Right lobe of liver (tissue), 4 donors: ENCODE data around the gene EPB41.

Experiments used
- POLR2A ChIP-seq: fragments of 450-650 bp; IDR thresholded peaks from one replicate; pipeline ENCODE4 v1.6.1; 2017; ENCODE audit warnings: antibody characterized with exemption, mild to moderate bottlenecking
- TF ChIP-seq, protein P1 (sequence below), 4 donors: fragments of 200-600 bp in 3 of 4; fragments of 450-650 bp in 1 of 4; IDR thresholded peaks; one replicate each; pipeline versions ENCODE4 v1.5.1 to v1.8.0; 2016 to 2022; ENCODE audit warnings: antibody characterized with exemption in 4 of 4, mild to moderate bottlenecking in 2 of 4
- donor health status: DM: no; HTN: no; CAD: no.
- donor health status: DM: no; HTN: no; CAD: no.
- donor health status: DM: no; HTN: yes; CAD: no.

DNA sequence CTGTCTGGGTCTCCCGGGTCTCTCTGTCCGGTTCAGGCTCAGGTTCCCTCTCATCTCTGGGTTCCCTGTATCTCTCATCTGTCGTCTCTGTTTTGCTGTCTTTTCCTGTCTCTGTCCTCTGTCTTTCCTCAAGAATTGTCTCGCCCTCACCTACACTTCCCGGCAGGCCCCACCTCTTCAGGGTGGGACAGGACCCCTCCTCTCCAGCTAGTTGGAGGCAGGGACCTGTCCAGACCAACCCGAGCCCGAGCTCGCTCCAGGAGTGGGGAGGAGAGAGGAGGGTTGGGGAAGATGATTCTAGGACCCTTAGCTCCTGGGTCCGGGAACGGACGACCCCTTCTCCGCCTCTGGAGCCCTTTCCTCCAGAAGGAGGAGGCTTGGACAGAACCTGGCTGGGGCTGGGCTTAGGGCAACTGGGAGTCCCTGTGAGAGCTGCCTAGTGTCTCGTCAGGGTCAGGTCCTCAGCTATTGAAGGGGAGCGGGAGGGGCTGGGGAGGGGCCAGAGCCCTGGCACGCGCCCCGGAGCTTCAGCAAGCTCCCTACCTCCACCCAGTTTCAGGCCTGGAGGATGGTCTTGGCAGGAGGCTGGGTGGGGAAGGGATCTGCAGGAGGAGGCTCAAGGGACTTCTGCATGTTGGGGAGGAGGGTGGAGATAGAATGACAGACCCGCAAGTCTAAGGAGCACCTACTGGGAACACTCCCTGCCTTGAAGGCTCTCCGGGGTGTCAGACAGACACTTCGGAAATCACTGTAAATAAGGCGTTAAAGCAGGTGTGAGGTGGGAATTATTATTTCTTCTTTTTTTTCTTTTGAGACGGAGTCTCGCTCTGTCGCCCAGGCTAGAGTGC, 26.3 kb upstream of the EPB41 start:
- TF ChIP-seq, protein P1, sequence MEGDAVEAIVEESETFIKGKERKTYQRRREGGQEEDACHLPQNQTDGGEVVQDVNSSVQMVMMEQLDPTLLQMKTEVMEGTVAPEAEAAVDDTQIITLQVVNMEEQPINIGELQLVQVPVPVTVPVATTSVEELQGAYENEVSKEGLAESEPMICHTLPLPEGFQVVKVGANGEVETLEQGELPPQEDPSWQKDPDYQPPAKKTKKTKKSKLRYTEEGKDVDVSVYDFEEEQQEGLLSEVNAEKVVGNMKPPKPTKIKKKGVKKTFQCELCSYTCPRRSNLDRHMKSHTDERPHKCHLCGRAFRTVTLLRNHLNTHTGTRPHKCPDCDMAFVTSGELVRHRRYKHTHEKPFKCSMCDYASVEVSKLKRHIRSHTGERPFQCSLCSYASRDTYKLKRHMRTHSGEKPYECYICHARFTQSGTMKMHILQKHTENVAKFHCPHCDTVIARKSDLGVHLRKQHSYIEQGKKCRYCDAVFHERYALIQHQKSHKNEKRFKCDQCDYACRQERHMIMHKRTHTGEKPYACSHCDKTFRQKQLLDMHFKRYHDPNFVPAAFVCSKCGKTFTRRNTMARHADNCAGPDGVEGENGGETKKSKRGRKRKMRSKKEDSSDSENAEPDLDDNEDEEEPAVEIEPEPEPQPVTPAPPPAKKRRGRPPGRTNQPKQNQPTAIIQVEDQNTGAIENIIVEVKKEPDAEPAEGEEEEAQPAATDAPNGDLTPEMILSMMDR (IDR thresholded peaks at IDR 0.05): no peak
- TF ChIP-seq POLR2A: peak; percentile 36
